AG09309 (cell line): ENCODE data around the gene FARP1.
A peak's percentile ranks its signal among the peaks of the same experiment; 100 is the strongest.

Experiments used
- DNase-seq: peaks from one replicate; pipeline ENCODE4 v3.0.0-alpha.2; 2010; ENCODE audit warnings: low read depth
- H3K4me3 ChIP-seq: 2 replicates; pipeline ENCODE4 v1.5.1; 2011; ENCODE audit warnings: mild to moderate bottlenecking, low read depth, low read length, moderate library complexity; ENCODE audit not compliant: control insufficient read depth
- CTCF ChIP-seq: IDR thresholded peaks from 2 replicates; pipeline ENCODE4 v1.5.1; 2011; ENCODE audit warnings: mild to moderate bottlenecking, low read depth, low read length, inconsistent platforms; ENCODE audit not compliant: insufficient read depth, control insufficient read depth; ENCODE audit errors: missing control alignments

FARP1 gene

GRCh38 chr13:98372876-98373275 lies 230.0 kb downstream of the FARP1 start:
- H3K4me3 ChIP-seq: no peak overlapping the region
- TF ChIP-seq CTCF: no peak
- no peak for DNase-seq

GRCh38 chr13:98374750-98375149 lies 231.9 kb downstream of the FARP1 start:
- TF ChIP-seq CTCF: no peak
- no peak overlapping the region for H3K4me3 ChIP-seq
- DNase-seq: no peak

GRCh38 chr13:98377635-98378378 lies 234.9 kb downstream of the FARP1 start:
- H3K4me3 ChIP-seq: no peak overlapping the region
- TF ChIP-seq CTCF: no peak
- no peak for DNase-seq

GRCh38 chr13:98384739-98385138 lies 241.8 kb downstream of the FARP1 start:
- peak; percentile 65 for DNase-seq
- H3K4me3 ChIP-seq: no peak overlapping the region
- no peak for TF ChIP-seq CTCF

- no peak for TF ChIP-seq CTCF
- no peak for DNase-seq
- H3K4me3 ChIP-seq: no peak overlapping the region
These were observed 242.7 kb downstream of the FARP1 start for GRCh38 chr13:98385606-98386005.

- no peak for DNase-seq
- no peak for TF ChIP-seq CTCF
- H3K4me3 ChIP-seq: no peak overlapping the region
These were observed 243.7 kb downstream of the FARP1 start for GRCh38 chr13:98386637-98387036.

- no peak for TF ChIP-seq CTCF
- no peak for DNase-seq
- H3K4me3 ChIP-seq: no peak overlapping the region
These were observed 246.4 kb downstream of the FARP1 start for GRCh38 chr13:98389319-98389718.
